B cell (primary cell): ENCODE data around the gene TRPC6. TPM values are rescaled to one million over a fixed set of nuclear protein-coding genes. Genes with fewer than 3 reads are reported as not detected.

ENCODE experiments used
- ATAC-seq: fragments of 200-7000 bp; cut with Tn5 transposase; one replicate; pipeline ENCODE4 v1.10.0; 2021; ENCODE audit warnings: low read depth, mild to moderate bottlenecking, moderate number of reproducible peaks, moderate library complexity
- CTCF ChIA-PET: fragments of 350-600 bp; sonication (Branson Sonifier 250); formaldehyde crosslinking; loops from one replicate; lab custom pipeline; 2021; ENCODE audit warnings: antibody characterized with exemption, inconsistent platforms; lab: Charles Lee
- POLR2A ChIA-PET: fragments of 350-600 bp; sonication (Branson Sonifier 250); formaldehyde crosslinking; loops from one replicate; lab custom pipeline; 2021; ENCODE audit warnings: antibody characterized with exemption; lab: Charles Lee
- DNase-seq: peaks from one replicate; pipeline ENCODE4 v3.0.0; 2013
- H2AFZ ChIP-seq: 2 replicates; pipeline ENCODE4 v1.6.1; 2012; ENCODE audit warnings: mild to moderate bottlenecking, low read depth, low read length; ENCODE audit not compliant: insufficient read depth, poor library complexity, severe bottlenecking
- H3K27ac ChIP-seq, 2 donors: 1 replicate in 1 of 2; 2 replicates in 1 of 2; pipeline ENCODE4 v1.5.1; 2012 to 2013; ENCODE audit warnings: low read length in 2 of 2, mild to moderate bottlenecking in 2 of 2, moderate library complexity in 1 of 2
- H3K27me3 ChIP-seq, 4 experiments: fragments of 200-600 bp in 1 of 4; sonication (generic) in 1 of 4; replicated peaks in 1 of 4; 1 replicate in 2 of 4; 2 replicates in 2 of 4; pipeline versions ENCODE4 v1.6.1 to v1.7.0; 2013 to 2016; ENCODE audit warnings: low read length in 3 of 4, mild to moderate bottlenecking in 2 of 4, mixed read lengths in 1 of 4, moderate library complexity in 1 of 4; ENCODE audit not compliant: insufficient read depth in 4 of 4, control insufficient read depth in 3 of 4; ENCODE audit errors: control extremely low read depth in 1 of 4
- H3K36me3 ChIP-seq, 2 experiments: replicated peaks in 1 of 2; 1 replicate in 1 of 2; 2 replicates in 1 of 2; pipeline versions ENCODE4 v1.6.1 to v1.7.1; 2013; ENCODE audit warnings: low read length in 1 of 2; ENCODE audit not compliant: insufficient read depth in 2 of 2, control insufficient read depth in 1 of 2; ENCODE audit errors: control extremely low read depth in 1 of 2, extremely low read depth in 1 of 2
- H3K4me1 ChIP-seq, 2 donors: fragments of 200-600 bp in 1 of 2; sonication (generic) in 1 of 2; 1 replicate in 1 of 2; 2 replicates in 1 of 2; pipeline versions ENCODE4 v1.5.1 to v1.6.1; 2013 to 2017; ENCODE audit warnings: low read length in 2 of 2; ENCODE audit not compliant: control insufficient read depth in 2 of 2, insufficient read depth in 2 of 2
- H3K4me2 ChIP-seq: replicated peaks from 2 replicates; pipeline ENCODE3; 2012; ENCODE audit warnings: mild to moderate bottlenecking, low read depth, low read length; ENCODE audit not compliant: poor library complexity, severe bottlenecking
- H3K4me3 ChIP-seq, 5 experiments: fragments of 200-600 bp in 1 of 5; sonication (generic) in 1 of 5; 1 replicate in 3 of 5; 2 replicates in 2 of 5; pipeline versions ENCODE4 v1.5.1 to v1.7.0; 2011 to 2016; ENCODE audit warnings: low read length in 4 of 5, mild to moderate bottlenecking in 4 of 5, low read depth in 2 of 5, control low read depth in 1 of 5, moderate library complexity in 1 of 5; ENCODE audit not compliant: insufficient read depth in 1 of 5; ENCODE audit errors: control extremely low read depth in 1 of 5, extremely low read depth in 1 of 5
- H3K79me2 ChIP-seq: fragments of 200-600 bp; sonication (generic); one replicate; pipeline ENCODE4 v1.6.0; 2016; ENCODE audit warnings: low read length; ENCODE audit not compliant: control insufficient read depth, insufficient read depth
- H3K9ac ChIP-seq: fragments of 200-600 bp; sonication (generic); 2 replicates; pipeline ENCODE4 v1.6.1; 2017; ENCODE audit warnings: mild to moderate bottlenecking, low read length, moderate library complexity
- H3K9me3 ChIP-seq, 3 donors: one replicate each; pipeline versions ENCODE4 v1.6.1 to v1.7.1; 2013; ENCODE audit warnings: low read length in 2 of 3; ENCODE audit not compliant: control insufficient read depth in 2 of 3, insufficient read depth in 1 of 3; ENCODE audit errors: control extremely low read depth in 1 of 3
- H4K20me1 ChIP-seq: 2 replicates; pipeline ENCODE4 v1.6.0; 2012; ENCODE audit warnings: mild to moderate bottlenecking, low read length; ENCODE audit not compliant: insufficient read depth, control insufficient read depth, poor library complexity, severe bottlenecking
- H3K27ac Mint-ChIP-seq: one replicate; pipeline ENCODE4 v1.8.0; 2021; ENCODE audit warnings: mixed read lengths
- H3K27me3 Mint-ChIP-seq: one replicate; pipeline ENCODE4 v1.8.0; 2021; ENCODE audit warnings: mixed read lengths
- H3K4me1 Mint-ChIP-seq: one replicate; pipeline ENCODE4 v1.8.0; 2021; ENCODE audit warnings: mixed read lengths
- H3K4me3 Mint-ChIP-seq: one replicate; pipeline ENCODE4 v1.8.0; 2021; ENCODE audit warnings: mixed read lengths
- H3K9me3 Mint-ChIP-seq: one replicate; pipeline ENCODE4 v1.8.0; 2022; ENCODE audit warnings: mixed read lengths; ENCODE audit not compliant: insufficient read depth
- CTCF ChIP-seq: fragments of 200-600 bp; IDR thresholded peaks from one replicate; pipeline ENCODE4 v1.8.0; 2022; ENCODE audit warnings: antibody characterized with exemption, mild to moderate bottlenecking
- EZH2 ChIP-seq: IDR thresholded peaks from 2 replicates; pipeline ENCODE4 v1.6.1; 2012; ENCODE audit warnings: borderline replicate concordance, low read depth, mild to moderate bottlenecking, moderate library complexity, low read length; ENCODE audit not compliant: insufficient read depth, poor library complexity, severe bottlenecking
- WGBS: methylation state at CpG from one replicate; pipeline ENCODE4 v1.1.5; 2013; ENCODE audit warnings: missing lambda C conversion rate; ENCODE audit not compliant: insufficient coverage; 5-methylcytosine and 5-hydroxymethylcytosine counted together
- intact Hi-C: fragments of 100-400 bp; cut with micrococcal nuclease; formaldehyde crosslinking; loops from one replicate; pipeline ENCODE4 v1.10.0; 2022
- polyA plus RNA-seq: library from polyadenylated mRNA; depleted of rRNA; stranded (reverse); fragments of >200 nt; gene quantifications from 2 replicates; pipeline ENCODE4 v1.2.3, GENCODE V29; 2012
- total RNA-seq, 2 donors: library from RNA; stranded (reverse); fragments of 120-200 nt in 1 of 2; gene quantifications; 1 replicate in 1 of 2; 2 replicates in 1 of 2; pipeline versions ENCODE4 v1.2.3 to v1.2.4, GENCODE V29; 2013 to 2022

The TRPC6 gene
- total and polyA plus RNA-seq, 2 donors (not counting 1 experiment from before 2014, with no cell fraction given), result 0.01 TPM; not detected in 1

- H3K27ac Mint-ChIP-seq, result no peak overlapping the region
- H3K27me3 Mint-ChIP-seq, result no peaks in the 10 kb centered on the region
- DNase-seq, result no peak
- ChIA-PET POLR2A (no interaction called here), CTCF (no interaction called here)
- intact Hi-C loops, result no loop called here
- Histone ChIP-seq H4K20me1 (no peaks in the 10 kb centered on the region), H3K79me2 (no peaks in the 10 kb centered on the region), H3K4me3 (no peak overlapping the region), H2AFZ (no peak overlapping the region), H3K27ac (no peak overlapping the region), H3K9me3 (peaks cover 0 to 4% (median 0%) of the 10 kb centered on the region in 3 donors), H3K36me3 (no peaks in the 10 kb centered on the region), H3K4me2 (no peak overlapping the region), H3K4me1 (no peaks in the 10 kb centered on the region), H3K27me3 (no peaks in the 10 kb centered on the region), H3K9ac (no peak overlapping the region)
- ATAC-seq, result no peak
- no peaks in the 10 kb centered on the region for H3K4me1 Mint-ChIP-seq
- no peak overlapping the region for H3K4me3 Mint-ChIP-seq
- TF ChIP-seq CTCF, result no peak
- no peak for TF ChIP-seq EZH2
- 60% methylated on average over 1 of the region's 5 CpGs for WGBS
- H3K9me3 Mint-ChIP-seq, result peaks cover 4% of the 10 kb centered on the region
These were observed 16.7 kb downstream of the TRPC6 start for GRCh38 chr11:101567071-101567470.

GRCh38 chr11:101566626-101567025 is 17.2 kb downstream of the TRPC6 start:
- DNase-seq (no peak), ATAC-seq (no peak)
- Histone ChIP-seq H3K27ac (no peak overlapping the region), H3K79me2 (no peaks in the 10 kb centered on the region), H3K4me2 (no peak overlapping the region), H4K20me1 (no peaks in the 10 kb centered on the region), H2AFZ (no peak overlapping the region), H3K4me3 (no peak overlapping the region), H3K9me3 (peaks cover 0 to 4% (median 0%) of the 10 kb centered on the region in 3 donors), H3K27me3 (no peaks in the 10 kb centered on the region), H3K9ac (no peak overlapping the region), H3K36me3 (no peaks in the 10 kb centered on the region), H3K4me1 (no peaks in the 10 kb centered on the region)
- ChIA-PET CTCF (no interaction called here), POLR2A (no interaction called here)
- intact Hi-C loops, result no loop called here
- no peak for TF ChIP-seq EZH2
- no peak for TF ChIP-seq CTCF
- no peaks in the 10 kb centered on the region for H3K4me1 Mint-ChIP-seq
- H3K4me3 Mint-ChIP-seq, result no peak overlapping the region
- H3K27ac Mint-ChIP-seq, result no peak overlapping the region
- H3K27me3 Mint-ChIP-seq, result no peaks in the 10 kb centered on the region
- H3K9me3 Mint-ChIP-seq, result peaks cover 4% of the 10 kb centered on the region
- 78% methylated on average over 8 of the region's 8 CpGs for WGBS
